ENCODE data around the gene OTOA.
"Not testable (repeated sequence)": the region's sequence is repeated elsewhere in the genome, so short reads cannot be mapped to it uniquely, and the experiment has no call there.

OTOA gene

GRCh38 chr16:21629616-21630539 is 33.9 kb upstream of the OTOA start:
- peaks cover 44% of the 10 kb centered on the region for H3K36me3 ChIP-seq (ENCODE audit: insufficient read depth, low read depth, low read length)
- H3K27ac ChIP-seq (ENCODE audit: low read length); H3K4me1 ChIP-seq (ENCODE audit: insufficient read depth, low read length); H3K27me3 ChIP-seq (ENCODE audit: insufficient read depth, low read length); H3K9me3 ChIP-seq (ENCODE audit: insufficient read depth, low read depth, low read length); H3K9ac ChIP-seq (ENCODE audit: low read depth, low read length); H3K4me3 ChIP-seq (ENCODE audit: low read length): not testable (repeated sequence)

GRCh38 chr16:21630866-21631265 is 32.9 kb upstream of the OTOA start:
- not testable (repeated sequence) for H3K4me3 ChIP-seq (ENCODE audit: low read length); H3K27ac ChIP-seq (ENCODE audit: low read length); H3K27me3 ChIP-seq (ENCODE audit: insufficient read depth, low read length); H3K9ac ChIP-seq (ENCODE audit: low read depth, low read length); H3K4me1 ChIP-seq (ENCODE audit: insufficient read depth, low read length); H3K9me3 ChIP-seq (ENCODE audit: insufficient read depth, low read depth, low read length)
- H3K36me3 ChIP-seq (ENCODE audit: insufficient read depth, low read depth, low read length): peaks cover 37% of the 10 kb centered on the region

DNA sequence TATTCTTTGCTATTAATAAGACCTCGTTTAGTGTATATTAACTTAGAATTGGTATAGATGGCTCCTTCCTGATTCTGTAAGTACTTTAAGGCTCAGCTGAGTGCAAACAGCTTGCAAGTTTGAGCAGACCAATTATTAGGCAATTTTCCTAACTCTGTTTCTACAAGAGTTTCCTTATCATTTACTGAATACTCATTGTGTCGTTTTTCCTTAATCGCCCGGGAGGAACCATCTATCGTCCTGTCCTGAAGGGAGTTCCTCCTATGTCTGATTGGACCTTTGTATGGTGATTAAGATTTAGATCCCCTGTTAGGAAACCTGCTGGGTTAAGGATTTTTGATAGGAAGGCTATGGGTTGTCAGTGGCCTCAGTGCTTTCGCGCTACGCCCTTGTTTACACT is 32.4 kb upstream of the OTOA start:
- H3K9ac ChIP-seq (ENCODE audit: low read depth, low read length); H3K27ac ChIP-seq (ENCODE audit: low read length); H3K4me1 ChIP-seq (ENCODE audit: insufficient read depth, low read length); H3K4me3 ChIP-seq (ENCODE audit: low read length); H3K9me3 ChIP-seq (ENCODE audit: insufficient read depth, low read depth, low read length); H3K27me3 ChIP-seq (ENCODE audit: insufficient read depth, low read length): not testable (repeated sequence)
- H3K36me3 ChIP-seq (ENCODE audit: insufficient read depth, low read depth, low read length): peaks cover 32% of the 10 kb centered on the region

- H3K36me3 ChIP-seq (ENCODE audit: insufficient read depth, low read depth, low read length): peaks cover 25% of the 10 kb centered on the region
- H3K9me3 ChIP-seq (ENCODE audit: insufficient read depth, low read depth, low read length); H3K9ac ChIP-seq (ENCODE audit: low read depth, low read length); H3K4me1 ChIP-seq (ENCODE audit: insufficient read depth, low read length); H3K4me3 ChIP-seq (ENCODE audit: low read length); H3K27me3 ChIP-seq (ENCODE audit: insufficient read depth, low read length); H3K27ac ChIP-seq (ENCODE audit: low read length): not testable (repeated sequence)
These were observed 31.7 kb upstream of the OTOA start for GRCh38 chr16:21631951-21632575.

DNA sequence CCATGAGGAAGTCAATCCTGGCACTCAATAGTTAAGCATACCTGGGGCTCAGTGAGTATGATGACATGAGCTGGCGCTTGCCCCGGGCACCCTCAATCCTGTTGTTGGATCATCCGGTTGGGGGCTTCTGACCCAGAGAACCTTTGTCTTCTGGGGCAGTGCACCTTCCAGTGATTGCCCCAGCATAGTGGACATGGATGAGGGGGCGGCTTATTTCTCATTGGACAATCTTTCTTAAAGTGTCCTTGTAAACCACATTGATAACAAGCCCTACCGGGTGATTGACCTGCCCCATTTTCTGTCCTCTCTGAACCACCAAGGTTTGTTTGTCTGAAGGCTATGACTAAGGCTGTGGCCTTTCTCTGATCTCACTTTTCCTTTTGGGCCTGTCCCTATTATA is 29.6 kb upstream of the OTOA start:
- no peaks in the 10 kb centered on the region for H3K27me3 ChIP-seq (ENCODE audit: insufficient read depth, low read length)
- H3K4me1 ChIP-seq (ENCODE audit: insufficient read depth, low read length): no peaks in the 10 kb centered on the region
- H3K27ac ChIP-seq (ENCODE audit: low read length): no peak overlapping the region
- H3K4me3 ChIP-seq (ENCODE audit: low read length): no peak overlapping the region
- H3K36me3 ChIP-seq (ENCODE audit: insufficient read depth, low read depth, low read length): peaks cover 11% of the 10 kb centered on the region
- no peaks in the 10 kb centered on the region for H3K9me3 ChIP-seq (ENCODE audit: insufficient read depth, low read depth, low read length)
- no peak overlapping the region for H3K9ac ChIP-seq (ENCODE audit: low read depth, low read length)

DNA sequence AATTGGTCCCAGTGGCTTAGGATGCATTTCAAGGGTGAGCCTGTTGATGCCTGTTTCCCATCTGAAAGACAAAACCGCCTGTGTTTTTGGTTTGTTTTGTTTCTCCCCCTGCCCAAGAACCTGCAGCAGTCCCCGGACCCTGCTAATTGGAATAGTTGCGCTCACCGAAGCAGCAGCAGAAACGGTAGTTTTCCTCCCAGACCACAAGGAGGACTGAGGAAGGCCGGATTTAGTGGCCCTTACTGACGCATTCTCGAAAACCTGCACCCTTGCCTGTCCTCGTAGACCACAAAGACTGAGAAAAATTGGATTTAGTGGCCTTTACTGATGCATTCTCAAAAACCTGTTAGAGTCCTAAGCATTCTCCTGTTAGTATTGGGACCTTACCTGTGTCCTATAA is 28.1 kb upstream of the OTOA start:
- H3K4me3 ChIP-seq (ENCODE audit: low read length); H3K9me3 ChIP-seq (ENCODE audit: insufficient read depth, low read depth, low read length); H3K27ac ChIP-seq (ENCODE audit: low read length); H3K4me1 ChIP-seq (ENCODE audit: insufficient read depth, low read length); H3K27me3 ChIP-seq (ENCODE audit: insufficient read depth, low read length); H3K9ac ChIP-seq (ENCODE audit: low read depth, low read length); H3K36me3 ChIP-seq (ENCODE audit: insufficient read depth, low read depth, low read length): not testable (repeated sequence)

DNA sequence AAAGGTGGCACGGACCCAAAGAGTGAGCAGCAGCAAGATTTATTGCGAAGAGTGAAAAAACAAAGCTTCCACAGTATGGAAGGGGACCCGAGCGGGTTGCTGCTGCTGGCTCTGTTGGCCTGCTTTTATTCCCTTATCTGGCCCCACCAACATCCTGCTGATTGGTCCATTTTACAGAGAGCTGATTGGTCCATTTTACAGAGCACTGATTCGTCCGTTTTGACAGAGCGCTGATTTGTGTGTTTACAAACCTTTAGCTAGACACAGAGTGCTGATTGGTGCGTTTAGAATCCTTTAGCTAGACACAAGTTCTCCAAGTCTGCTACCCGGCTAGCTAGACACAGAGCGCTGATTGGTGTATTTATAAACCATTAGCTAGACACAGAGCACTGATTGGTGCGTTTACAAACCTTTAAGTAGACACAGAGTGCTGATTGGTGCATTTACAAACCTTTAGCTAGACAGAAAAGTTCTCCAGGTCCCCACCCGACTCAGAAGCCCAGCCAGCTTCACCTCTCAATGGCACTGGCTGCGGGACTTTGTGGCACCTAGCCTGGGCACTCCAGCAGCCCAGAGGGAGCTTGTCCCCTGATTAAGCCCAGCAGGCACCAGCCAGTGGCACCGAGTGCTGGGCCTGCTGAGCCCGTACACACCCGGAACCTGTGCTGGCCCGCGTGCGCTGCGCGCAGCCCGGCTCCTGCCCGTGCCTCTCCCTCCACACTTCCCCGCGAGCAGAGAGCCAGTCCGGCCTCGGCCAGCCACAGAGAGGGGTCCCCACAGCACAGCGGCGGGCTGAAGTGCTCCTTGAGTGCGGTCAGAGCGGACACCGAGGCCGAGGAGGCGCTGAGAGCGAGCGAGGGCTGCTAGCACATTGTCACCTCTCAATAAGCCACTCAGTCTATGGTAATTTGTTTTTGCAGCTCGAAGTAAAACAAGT is 26.5 kb upstream of the OTOA start:
- Histone ChIP-seq H3K9me3 (ENCODE audit: insufficient read depth, low read depth, low read length) (no peaks in the 10 kb centered on the region), H3K4me3 (ENCODE audit: low read length) (no peak overlapping the region), H3K4me1 (ENCODE audit: insufficient read depth, low read length) (no peaks in the 10 kb centered on the region), H3K27ac (ENCODE audit: low read length) (no peak overlapping the region), H3K9ac (ENCODE audit: low read depth, low read length) (no peak overlapping the region), H3K27me3 (ENCODE audit: insufficient read depth, low read length) (no peaks in the 10 kb centered on the region), H3K36me3 (ENCODE audit: insufficient read depth, low read depth, low read length) (peaks cover 6% of the 10 kb centered on the region; the same call in 1 of the 2 replicates)

GRCh38 chr16:21638573-21638975 is 25.2 kb upstream of the OTOA start:
- Histone ChIP-seq H3K27me3 (ENCODE audit: insufficient read depth, low read length) (no peaks in the 10 kb centered on the region), H3K27ac (ENCODE audit: low read length) (no peak overlapping the region), H3K9me3 (ENCODE audit: insufficient read depth, low read depth, low read length) (no peaks in the 10 kb centered on the region), H3K36me3 (ENCODE audit: insufficient read depth, low read depth, low read length) (peaks cover 6% of the 10 kb centered on the region; the same call in 1 of the 2 replicates), H3K4me1 (ENCODE audit: insufficient read depth, low read length) (no peaks in the 10 kb centered on the region), H3K4me3 (ENCODE audit: low read length) (no peak overlapping the region), H3K9ac (ENCODE audit: low read depth, low read length) (no peak overlapping the region)

GRCh38 chr16:21639493-21639892 is 24.3 kb upstream of the OTOA start:
- no peaks in the 10 kb centered on the region for H3K9me3 ChIP-seq (ENCODE audit: insufficient read depth, low read depth, low read length)
- H3K4me3 ChIP-seq (ENCODE audit: low read length): no peak overlapping the region
- no peak overlapping the region for H3K27ac ChIP-seq (ENCODE audit: low read length)

GRCh38 chr16:21641916-21642315 is 21.9 kb upstream of the OTOA start:
- Histone ChIP-seq H3K9ac (ENCODE audit: low read depth, low read length) (no peak overlapping the region), H3K9me3 (ENCODE audit: insufficient read depth, low read depth, low read length) (no peaks in the 10 kb centered on the region), H3K27ac (ENCODE audit: low read length) (no peak overlapping the region), H3K4me3 (ENCODE audit: low read length) (no peak overlapping the region), H3K36me3 (ENCODE audit: insufficient read depth, low read depth, low read length) (0 out of 2 replicates have a peak, but pooled peaks cover 3% of the 10 kb centered on the region), H3K4me1 (ENCODE audit: insufficient read depth, low read length) (no peaks in the 10 kb centered on the region), H3K27me3 (ENCODE audit: insufficient read depth, low read length) (no peaks in the 10 kb centered on the region)

More at GRCh38 chr16:21639493-21639892, 24.3 kb upstream of the OTOA start:
- Histone ChIP-seq H3K9ac (ENCODE audit: low read depth, low read length) (no peak overlapping the region), H3K4me1 (ENCODE audit: insufficient read depth, low read length) (no peaks in the 10 kb centered on the region), H3K27me3 (ENCODE audit: insufficient read depth, low read length) (no peaks in the 10 kb centered on the region), H3K36me3 (ENCODE audit: insufficient read depth, low read depth, low read length) (0 out of 2 replicates have a peak, but pooled peaks cover 3% of the 10 kb centered on the region)

- H3K36me3 ChIP-seq (ENCODE audit: insufficient read depth, low read depth, low read length): 0 out of 2 replicates have a peak, but pooled peaks cover 3% of the 10 kb centered on the region
- H3K4me3 ChIP-seq (ENCODE audit: low read length): no peak overlapping the region
- H3K9me3 ChIP-seq (ENCODE audit: insufficient read depth, low read depth, low read length): no peaks in the 10 kb centered on the region
- no peak overlapping the region for H3K9ac ChIP-seq (ENCODE audit: low read depth, low read length)
- no peaks in the 10 kb centered on the region for H3K4me1 ChIP-seq (ENCODE audit: insufficient read depth, low read length)
- no peaks in the 10 kb centered on the region for H3K27me3 ChIP-seq (ENCODE audit: insufficient read depth, low read length)
- no peak overlapping the region for H3K27ac ChIP-seq (ENCODE audit: low read length)
These were observed 20.9 kb upstream of the OTOA start for GRCh38 chr16:21642861-21643260.
